Pancreas (tissue), 10 donors: ENCODE measurements around the gene ZNF92. TPM values are rescaled to one million over a fixed set of nuclear protein-coding genes. Genes with fewer than 3 reads are reported as not detected.

Experiments used
- ATAC-seq, 4 donors: fragments of 200-7000 bp; cut with Tn5 transposase; one replicate each; pipeline versions ENCODE4 v1.8.0 to v1.9.1; 2020; ENCODE audit warnings: mild to moderate bottlenecking in 4 of 4, moderate library complexity in 4 of 4
- DNase-seq, 6 donors: peaks; one replicate each; pipeline ENCODE4 v3.0.0-alpha.2; 2020
- FAIRE-seq: peaks from 2 replicates; lab custom pipeline; 2012; peaks lifted over from hg19 to GRCh38; lab: Jason Lieb, UNC
- H3K27ac ChIP-seq, 4 donors: fragments of 200-600 bp; sonication (generic); 1 replicate in 3 of 4; 2 replicates in 1 of 4; pipeline versions ENCODE4 v1.5.0 to v1.8.0; 2020
- H3K27me3 ChIP-seq, 4 donors: fragments of 200-600 bp; one replicate each; pipeline ENCODE4 v1.8.0; 2021
- H3K36me3 ChIP-seq, 3 donors: fragments of 200-600 bp; sonication (generic) in 1 of 3; one replicate each; pipeline versions ENCODE4 v1.5.0 to v1.8.0; 2020 to 2021
- H3K4me1 ChIP-seq, 3 donors: fragments of 200-600 bp; one replicate each; pipeline ENCODE4 v1.8.0; 2021
- H3K4me3 ChIP-seq, 4 donors: fragments of 200-600 bp; sonication (generic) in 2 of 4; one replicate each; pipeline versions ENCODE4 v1.5.0 to v1.8.0; 2020 to 2021
- H3K9me3 ChIP-seq, 4 donors: fragments of 200-600 bp; one replicate each; pipeline ENCODE4 v1.8.0; 2021
- CTCF ChIP-seq, 4 donors: fragments of 200-600 bp; sonication (generic) in 3 of 4; IDR thresholded peaks; one replicate each; pipeline versions ENCODE4 v1.5.0 to v1.8.0; 2021; ENCODE audit warnings: antibody characterized with exemption in 4 of 4
- WGBS, 2 donors: extraction: QIAGEN DNeasy Blood & Tissue Kit; methylation state at CpG; one replicate each; pipeline ENCODE4 v1.1.7; 2013; 5-methylcytosine and 5-hydroxymethylcytosine counted together
- intact Hi-C, 3 donors: fragments of 100-400 bp; cut with DNase I; formaldehyde crosslinking; loops; one replicate each; pipeline versions ENCODE4 v1.11.1 to v1.14.2; 2022
- polyA plus RNA-seq, 2 donors: library from polyadenylated mRNA; stranded (reverse); fragments of 200-250 nt; gene quantifications; one replicate each; pipeline ENCODE4 v1.2.3, GENCODE V29; 2013
- total RNA-seq, 6 donors: library from RNA; stranded (reverse); fragmentation: NEBNext Ultra II Directional in 4 of 6; extraction: Animal tissue kit (Norgen Biotek cat#: 25700) in 4 of 6; gene quantifications; one replicate each; pipeline versions ENCODE4 v1.2.1 to v1.2.4, GENCODE V29; 2021 to 2023
- donor health status: healthy with polysubstance abuse.
- donor health status: DM: no; HTN: no; CAD: no; lungs with moderate emphysema.
- donor health status: DM: no; HTN: no; CAD: no.
- donor health status: control.
- donor health status: control.
- donor health status: Bipolar disorder and iron deficiency.
- donor health status: DM: yes; HTN: yes; CAD: no.
- donor health status: DM: no; HTN: no; CAD: no.
- donor health status: DM: no; HTN: no; CAD: no.
- donor health status: DM: yes; HTN: yes; CAD: no.

ZNF92 gene
- total RNA-seq (1 to 10 TPM; 2.5 to 5.5 (median 3.6) TPM), polyA plus RNA-seq (1 to 10 TPM; 2.1 to 2.7 TPM)

- DNase-seq, result peak; percentile 92 to 95 (median 94)
- no peak for TF ChIP-seq CTCF (IDR thresholded peaks at IDR 0.05)
- WGBS, 2 donors, result 0% methylated on average over 42 to 44 of the region's 44 CpGs
- intact Hi-C loops, result loop anchor here in 1 of 3 donors (10.0 kb wide), 1 partner anchor 619 kb away; no protein-coding TSS in a partner anchor
- H3K4me3 ChIP-seq, result peak within 1 kb of the TSS; percentile 71 to 87 (median 77)
- ATAC-seq, result peak; percentile 98 to 100 (median 98)
- no peaks in the 10 kb centered on the region for H3K36me3 ChIP-seq
- no peaks in the 10 kb centered on the region for H3K9me3 ChIP-seq
- H3K27me3 ChIP-seq, result no peaks in the 10 kb centered on the region
- H3K4me1 ChIP-seq, result peaks cover 0 to 11% (median 4%) of the 10 kb centered on the region in 3 donors
- peak within 1 kb of the TSS; percentile 56 to 84 (median 80) for H3K27ac ChIP-seq
- peak; percentile 84 for FAIRE-seq
These were observed at the start of gene ZNF92 for GRCh38 chr7:65373608-65374351. Gene ZNF92 (plus strand): TSS chr7:65373855. CDS start chr7:65373998, 143 bp downstream.

- no peak for TF ChIP-seq CTCF (IDR thresholded peaks at IDR 0.05)
- Histone ChIP-seq H3K27ac (no peak overlapping the region), H3K36me3 (no peaks in the 10 kb centered on the region), H3K4me3 (no peak overlapping the region), H3K9me3 (no peaks in the 10 kb centered on the region), H3K4me1 (no peaks in the 10 kb centered on the region), H3K27me3 (no peaks in the 10 kb centered on the region)
- no peak for ATAC-seq
- FAIRE-seq, result peak; percentile 45
- WGBS, 2 donors, result 89 to 93% methylated on average over 5 of the region's 5 CpGs
- intact Hi-C loops, result no loop called here
- no peak for DNase-seq
These were observed 47.7 kb upstream of the ZNF92 start for GRCh38 chr7:65325793-65326432.

GRCh38 chr7:65338346-65338745, 35.3 kb upstream of the ZNF92 start:
- TF ChIP-seq CTCF (IDR thresholded peaks at IDR 0.05), result no peak
- no peak for DNase-seq
- no peaks in the 10 kb centered on the region for H3K36me3 ChIP-seq
- H3K27me3 ChIP-seq, result no peaks in the 10 kb centered on the region
- no peak for FAIRE-seq
- no peak overlapping the region for H3K27ac ChIP-seq
- WGBS, 2 donors, result 40 to 52% methylated on average over 2 of the region's 2 CpGs
- intact Hi-C loops, result no loop called here
- H3K4me1 ChIP-seq, result no peaks in the 10 kb centered on the region
- no peak overlapping the region for H3K4me3 ChIP-seq
- no peaks in the 10 kb centered on the region for H3K9me3 ChIP-seq
- no peak for ATAC-seq

GRCh38 chr7:65339257-65339656, 34.4 kb upstream of the ZNF92 start:
- intact Hi-C loops, result no loop called here
- Histone ChIP-seq H3K27ac (no peak overlapping the region), H3K4me1 (no peaks in the 10 kb centered on the region), H3K36me3 (no peaks in the 10 kb centered on the region), H3K9me3 (no peaks in the 10 kb centered on the region), H3K27me3 (no peaks in the 10 kb centered on the region), H3K4me3 (no peak overlapping the region)
- no peak for TF ChIP-seq CTCF (IDR thresholded peaks at IDR 0.05)
- 69 to 84% methylated on average over 3 of the region's 3 CpGs for WGBS, 2 donors
- ATAC-seq (no peak), FAIRE-seq (no peak), DNase-seq (no peak)
